Forelimb muscle (tissue), 1 donor: ENCODE results near the gene LGALS16. TPM values are rescaled to one million over a fixed set of nuclear protein-coding genes. Genes with fewer than 3 reads are reported as not detected.
"Not testable (repeated sequence)": the region's sequence is repeated elsewhere in the genome, so short reads cannot be mapped to it uniquely, and the experiment has no call there.

Experiments
- DNase-seq: peaks from one replicate; pipeline ENCODE4 v3.0.0-alpha.2; 2013; ENCODE audit warnings: low read depth
- polyA plus RNA-seq: library from polyadenylated mRNA; unstranded; fragments of 120-200 nt; gene quantifications from one replicate; pipeline ENCODE4 v1.2.1, GENCODE V29; 2013; ENCODE audit not compliant: insufficient read length

LGALS16 gene, protein sequence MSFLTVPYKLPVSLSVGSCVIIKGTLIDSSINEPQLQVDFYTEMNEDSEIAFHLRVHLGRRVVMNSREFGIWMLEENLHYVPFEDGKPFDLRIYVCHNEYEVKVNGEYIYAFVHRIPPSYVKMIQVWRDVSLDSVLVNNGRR
- polyA plus RNA-seq = not detected

DNA sequence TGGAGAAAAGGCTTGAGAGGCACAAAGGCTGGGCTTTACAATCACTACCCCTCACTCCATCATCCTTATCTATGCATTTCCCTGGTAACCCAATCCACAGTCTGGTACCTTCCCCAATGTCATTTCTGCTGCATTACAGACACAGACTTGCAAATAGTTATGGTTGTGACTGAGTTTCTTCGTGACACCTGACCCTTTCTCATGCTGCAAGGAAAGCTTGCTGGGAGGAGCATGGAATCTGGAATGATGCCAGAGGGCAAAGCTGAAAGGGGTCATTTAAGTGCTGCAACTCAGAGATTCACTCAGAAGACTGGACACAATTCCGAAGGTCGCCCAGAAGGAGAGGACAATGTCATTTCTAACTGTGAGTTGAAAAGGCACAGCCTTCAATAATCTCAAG, at the start of gene LGALS16:
LGALS16 (plus strand) TSS at position 301 of the 400 bp plus-strand sequence; CDS start at position 350, 49 bp downstream.
- DNase-seq = no peak

DNA sequence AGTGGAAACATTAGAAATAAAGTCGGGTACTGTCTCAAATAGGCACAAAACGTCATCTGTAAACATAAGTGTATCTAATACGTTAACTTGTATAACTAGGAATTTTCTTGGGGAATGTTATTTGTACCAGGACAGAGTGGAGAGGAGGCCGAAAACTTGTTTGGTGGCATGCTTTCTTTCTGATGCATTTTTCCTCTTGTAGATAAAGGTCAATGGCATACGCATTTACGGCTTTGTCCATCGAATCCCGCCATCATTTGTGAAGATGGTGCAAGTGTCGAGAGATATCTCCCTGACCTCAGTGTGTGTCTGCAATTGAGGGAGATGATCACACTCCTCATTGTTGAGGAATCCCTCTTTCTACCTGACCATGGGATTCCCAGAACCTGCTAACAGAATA, 48.7 kb upstream of the LGALS16 start:
- no peak for DNase-seq

DNA sequence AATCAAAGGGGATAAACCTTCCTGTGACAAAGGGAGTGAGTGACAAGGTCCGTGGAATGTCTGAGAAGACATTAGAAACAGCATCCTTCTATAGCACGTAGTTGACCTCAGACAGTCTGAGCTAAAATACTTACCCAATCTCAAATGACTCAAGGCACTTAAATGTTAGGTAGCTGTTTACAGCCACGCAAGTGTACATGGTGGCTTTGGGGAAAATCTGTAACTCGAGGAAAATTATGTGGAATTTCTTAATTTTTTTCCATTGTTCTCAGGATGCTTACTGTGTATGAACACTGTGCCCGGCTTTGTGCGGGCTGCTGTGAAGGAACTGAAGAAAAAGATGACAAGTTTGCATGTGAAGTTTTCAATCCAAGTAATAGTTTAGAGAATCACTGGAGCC, 48.2 kb upstream of the LGALS16 start:
- DNase-seq = no peak

DNA sequence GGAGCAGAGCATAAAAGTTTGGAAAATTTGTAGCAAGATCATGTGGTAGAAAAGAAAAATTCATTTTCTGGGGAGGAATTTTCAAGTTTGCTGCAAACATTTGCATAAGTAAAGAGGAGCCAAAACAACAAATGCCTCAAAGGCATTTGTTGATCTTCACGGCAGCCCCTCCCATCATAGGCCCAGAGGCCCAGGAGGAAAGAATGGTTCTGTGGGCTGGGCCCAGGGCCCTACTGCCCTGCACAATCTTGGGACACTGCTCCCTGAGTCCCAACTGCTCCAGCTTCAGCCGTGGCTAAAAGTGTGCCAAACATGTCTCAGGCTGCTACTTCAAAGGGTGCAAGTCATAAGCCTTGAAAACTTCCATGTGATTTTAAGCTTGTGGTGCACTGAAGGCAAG, 42.1 kb upstream of the LGALS16 start:
- no peak for DNase-seq

DNA sequence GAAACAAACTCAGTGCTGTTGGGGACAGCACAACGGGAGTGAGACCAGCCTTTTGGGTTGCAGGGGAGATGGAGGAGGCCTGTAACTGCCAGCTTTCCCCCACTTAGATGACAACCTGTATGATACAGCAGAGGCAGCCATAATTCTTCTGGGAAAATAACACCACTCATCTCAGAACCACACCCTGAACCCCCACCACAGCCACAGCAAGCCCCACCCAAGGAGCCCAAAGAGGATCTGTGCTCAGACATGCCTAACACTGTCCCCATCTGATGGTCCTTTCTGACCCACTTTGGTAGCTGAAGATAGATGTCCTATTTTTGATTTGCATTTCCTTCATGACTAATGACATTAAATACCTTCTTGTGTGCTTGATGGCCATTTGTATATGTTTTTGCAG, 38.0 kb upstream of the LGALS16 start:
- no peak for DNase-seq

DNA sequence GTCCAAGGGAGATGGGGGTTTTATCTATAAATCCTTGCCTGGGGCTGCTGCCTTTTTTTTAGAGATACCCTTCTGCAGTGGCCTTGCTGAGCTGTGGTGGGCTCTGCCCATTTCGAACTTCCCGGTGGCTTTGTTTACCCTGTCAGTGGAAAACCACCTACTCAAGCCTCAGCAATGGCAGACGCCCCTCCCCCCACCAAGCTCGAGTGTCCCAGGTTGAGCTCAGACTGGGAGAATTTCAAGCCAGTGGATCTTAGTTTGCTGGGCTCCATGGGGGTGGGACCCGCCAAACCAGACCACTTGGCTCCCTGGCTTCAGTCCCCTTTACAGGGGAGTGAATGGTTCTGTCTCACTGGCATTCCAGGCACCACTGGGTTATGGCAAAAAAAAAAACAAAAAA, 31.8 kb upstream of the LGALS16 start:
- no peak for DNase-seq

DNA sequence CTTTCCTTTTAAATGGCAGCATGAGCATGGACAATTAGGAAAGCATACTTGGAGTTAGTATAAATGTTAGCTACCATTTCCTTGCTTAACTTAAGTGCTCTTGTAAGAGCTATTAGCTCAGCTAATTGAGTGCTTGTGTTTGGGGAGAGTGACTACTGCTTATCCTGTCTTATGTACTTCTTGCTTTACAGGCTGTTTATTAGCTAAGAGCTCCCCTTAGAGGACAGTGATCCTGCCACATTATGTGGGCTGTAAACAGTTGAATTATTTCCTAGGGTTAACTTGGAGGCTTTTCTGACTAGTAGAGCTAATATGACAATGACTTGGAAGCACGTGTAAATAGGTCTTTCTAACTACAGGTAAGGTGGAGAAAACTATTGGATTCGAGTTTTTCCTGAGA, 28.1 kb upstream of the LGALS16 start:
- DNase-seq = not testable (repeated sequence)

DNA sequence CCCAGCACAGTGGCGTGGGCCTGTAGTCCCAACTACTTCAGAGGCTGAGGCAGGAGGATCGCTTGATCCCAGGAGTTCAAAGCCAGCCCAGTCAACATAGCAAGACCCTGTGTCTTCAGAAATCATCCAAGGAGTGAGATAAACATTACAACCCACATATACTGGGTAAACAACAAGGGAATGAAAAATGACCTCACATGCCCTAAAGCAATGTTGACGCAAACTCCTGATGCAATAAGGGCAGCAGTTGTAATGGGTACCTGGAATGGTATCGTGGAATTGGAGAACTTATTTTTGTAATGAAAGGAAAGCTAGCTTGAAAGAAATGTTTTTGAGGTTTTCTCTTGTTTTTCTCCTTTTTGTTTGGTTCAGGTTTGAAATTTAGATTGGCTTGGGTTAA, 24.5 kb upstream of the LGALS16 start:
- no peak for DNase-seq

DNA sequence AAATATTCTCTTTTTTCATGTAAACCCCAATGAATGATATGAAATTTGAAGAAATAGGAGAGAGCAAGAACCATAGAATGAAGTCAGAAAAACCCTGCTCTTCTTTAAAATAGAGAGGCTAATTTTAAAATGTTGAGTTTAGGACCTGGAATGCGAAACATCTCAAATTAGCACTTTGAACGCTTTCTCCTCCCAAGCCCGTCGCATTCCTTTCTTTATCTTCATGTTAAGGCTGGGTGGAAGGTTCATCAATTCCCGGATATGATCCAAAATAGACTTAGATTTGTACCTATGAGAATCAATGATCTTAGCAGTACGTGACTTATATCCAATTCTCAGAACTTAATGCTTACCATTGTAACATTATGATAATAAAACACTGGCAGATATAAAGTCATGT, 24.1 kb upstream of the LGALS16 start:
- DNase-seq = no peak

DNA sequence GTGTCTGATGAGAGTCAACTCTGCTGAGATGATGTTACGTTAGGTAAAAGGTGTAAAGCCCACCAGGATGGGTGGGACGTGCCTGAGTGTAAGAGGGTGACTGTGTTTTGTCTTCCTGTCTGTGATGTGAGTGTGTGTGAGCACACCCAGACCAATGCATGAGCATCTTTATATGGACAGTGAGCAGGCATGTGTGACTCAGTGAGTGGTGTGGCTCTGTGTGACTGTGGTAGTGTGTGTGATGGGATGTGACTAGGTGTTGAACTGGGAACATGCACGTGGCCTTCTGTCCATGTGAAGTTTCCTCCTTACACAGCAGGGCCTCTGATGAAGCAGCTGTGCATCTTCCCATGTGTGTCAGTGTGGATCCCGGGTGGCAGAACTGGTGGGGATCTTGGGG, 17.8 kb upstream of the LGALS16 start:
- DNase-seq = no peak

DNA sequence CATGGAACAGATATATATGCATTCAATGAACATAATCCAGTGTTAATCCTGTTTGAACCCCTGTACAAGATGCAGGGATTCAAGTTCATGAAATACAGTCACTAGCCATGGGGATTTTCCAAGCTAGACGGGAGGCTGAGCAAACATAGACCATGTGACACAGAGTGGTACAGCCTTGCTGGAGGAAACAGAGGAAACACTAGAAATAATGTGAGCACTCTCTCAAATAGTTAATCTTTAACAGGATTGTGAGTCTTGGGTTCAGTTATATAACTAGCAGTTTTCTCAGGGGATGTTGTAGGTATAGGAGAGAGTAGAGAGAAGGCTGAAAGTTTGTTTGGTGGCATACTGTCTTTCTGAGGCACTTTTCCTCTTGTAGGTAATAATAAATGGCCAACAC, 13.9 kb upstream of the LGALS16 start:
- no peak for DNase-seq

DNA sequence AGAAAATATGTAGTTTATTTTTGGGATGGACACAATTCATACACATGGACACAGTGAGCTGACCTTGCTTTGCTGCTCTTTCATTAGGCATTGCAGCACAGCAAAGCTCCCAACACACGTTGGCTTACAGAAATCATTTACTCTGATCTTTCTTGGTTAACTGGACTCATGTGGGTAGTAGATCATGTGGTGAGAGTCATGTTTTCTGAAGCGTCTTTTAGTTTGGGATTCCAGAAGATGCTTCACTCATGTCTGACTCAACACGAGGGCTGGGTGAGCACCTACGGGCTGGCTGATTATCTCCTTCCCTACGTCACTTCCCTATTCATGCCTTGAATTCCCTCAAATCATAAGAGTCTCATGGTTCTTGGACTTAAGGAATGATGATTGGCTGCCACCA, 12.1 kb upstream of the LGALS16 start:
- no peak for DNase-seq

DNA sequence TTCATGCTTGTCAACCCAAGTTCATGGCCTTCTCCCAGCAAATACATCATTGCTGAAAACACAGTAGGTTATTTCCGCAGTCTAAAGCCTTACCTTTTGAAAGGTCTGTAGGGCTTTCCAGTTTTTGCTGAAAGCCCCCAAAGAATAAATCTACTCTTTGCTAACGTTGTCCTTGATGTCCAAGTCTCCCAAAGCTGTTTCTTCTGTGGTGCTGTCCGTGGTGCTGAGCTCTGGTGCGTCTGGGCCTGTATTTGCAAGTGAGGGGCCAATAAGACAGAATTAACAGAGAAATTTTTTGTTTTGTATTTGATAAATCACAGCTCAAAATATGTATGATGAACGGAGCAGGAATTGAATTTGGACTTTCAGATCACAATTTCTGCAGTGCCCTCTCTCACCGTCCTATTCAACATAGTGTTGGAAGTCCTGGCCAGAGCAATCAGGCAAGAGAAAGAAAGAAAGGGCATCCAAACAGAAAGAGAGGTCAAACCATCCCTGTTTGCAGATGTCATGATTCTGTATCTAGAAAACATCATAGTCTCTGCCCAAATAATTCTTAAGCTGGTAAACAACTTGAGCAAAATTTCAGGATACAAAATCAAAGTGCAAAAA, 9.8 kb upstream of the LGALS16 start:
- DNase-seq = no peak

DNA sequence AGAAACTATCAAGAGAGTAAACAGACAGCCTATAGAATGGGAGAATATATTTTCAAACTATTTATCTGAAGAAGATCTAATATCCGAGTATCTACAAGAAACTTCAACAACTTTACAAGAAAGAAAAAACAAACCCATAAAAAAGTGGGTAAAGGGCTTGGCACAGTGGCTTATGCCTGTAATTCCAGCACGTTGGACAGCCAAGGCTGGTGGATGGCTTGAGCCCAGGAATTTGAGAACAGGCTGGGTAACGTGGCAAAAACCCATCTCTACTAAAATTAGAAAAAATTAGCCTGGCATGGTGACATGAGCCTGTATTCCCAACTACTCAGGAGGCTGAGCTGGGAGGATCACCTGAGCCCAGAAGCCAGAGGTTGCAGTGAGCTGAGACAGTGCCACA, 7.8 kb upstream of the LGALS16 start:
- no peak for DNase-seq

DNA sequence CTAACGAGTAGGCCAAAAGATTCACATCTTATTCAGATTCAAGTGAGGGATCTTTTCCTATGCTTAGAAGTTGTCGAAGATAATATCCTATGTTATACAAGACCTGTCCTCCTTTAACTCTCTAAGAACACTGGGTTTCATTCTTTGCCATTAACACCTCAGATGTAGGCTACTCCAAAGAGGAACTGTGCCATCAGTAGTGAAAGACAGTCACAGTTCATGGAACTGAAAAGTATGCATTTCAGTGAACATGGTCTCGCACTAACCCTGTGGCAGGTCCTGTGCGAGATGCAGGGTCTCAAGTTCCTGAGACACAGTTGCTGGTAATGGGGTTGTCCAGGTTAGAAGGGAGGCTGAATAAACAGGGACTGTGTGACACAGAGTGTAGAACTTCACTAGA, 4.1 kb downstream of the LGALS16 start:
- DNase-seq = no peak

DNA sequence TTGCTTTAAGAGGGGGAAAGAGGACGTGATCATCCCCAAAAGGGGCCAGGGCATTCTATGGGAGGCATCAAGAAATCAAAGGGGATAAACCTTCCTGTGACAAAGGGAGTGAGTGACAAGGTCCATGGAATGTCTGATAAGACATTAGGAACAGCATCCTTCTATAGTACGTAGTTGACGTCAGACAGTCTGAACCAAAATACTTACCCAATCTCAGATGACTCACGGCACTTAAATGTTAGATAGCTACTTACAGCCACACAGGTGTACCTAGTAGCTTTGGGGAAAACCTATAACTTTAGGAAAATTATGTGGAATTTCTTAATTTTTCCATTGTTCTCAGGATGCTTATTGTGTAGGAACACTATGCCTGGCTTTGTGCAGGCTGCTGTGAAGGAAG, 4.9 kb downstream of the LGALS16 start:
- no peak for DNase-seq

DNA sequence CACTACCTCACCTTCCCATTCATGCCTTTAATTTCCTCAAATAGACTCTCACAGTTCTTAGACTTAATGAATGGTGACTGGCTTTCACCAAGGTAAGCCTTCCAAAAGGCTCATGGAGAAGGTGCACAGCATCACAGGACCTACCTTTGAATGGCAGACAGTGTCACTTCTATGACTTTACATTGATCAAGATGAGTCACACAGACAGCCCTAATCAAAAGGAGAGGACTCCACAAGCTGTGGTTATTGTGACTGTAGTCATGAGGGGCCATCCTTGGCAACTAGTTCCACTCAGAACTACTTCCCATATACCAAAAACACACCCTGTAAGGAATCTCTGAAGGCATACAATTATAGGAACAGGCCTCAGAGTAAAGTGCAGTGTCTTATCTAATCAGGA, 5.9 kb downstream of the LGALS16 start:
- no peak for DNase-seq

DNA sequence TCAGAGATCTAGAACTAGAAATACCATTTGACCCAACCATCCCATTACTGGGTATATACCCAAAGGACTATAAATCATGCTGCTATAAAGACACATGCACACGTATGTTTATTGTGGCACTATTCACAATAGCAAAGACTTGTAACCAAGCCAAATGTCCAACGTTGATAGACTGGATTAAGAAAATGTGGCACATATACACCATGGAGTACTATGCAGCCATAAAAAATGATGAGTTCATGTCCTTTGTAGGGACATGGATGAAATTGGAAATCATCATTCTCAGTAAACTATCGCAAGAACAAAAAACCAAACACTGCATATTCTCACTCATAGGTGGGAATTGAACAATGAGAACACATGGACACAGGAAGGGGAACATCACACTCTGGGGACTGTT, 14.1 kb downstream of the LGALS16 start:
- DNase-seq = not testable (repeated sequence)

DNA sequence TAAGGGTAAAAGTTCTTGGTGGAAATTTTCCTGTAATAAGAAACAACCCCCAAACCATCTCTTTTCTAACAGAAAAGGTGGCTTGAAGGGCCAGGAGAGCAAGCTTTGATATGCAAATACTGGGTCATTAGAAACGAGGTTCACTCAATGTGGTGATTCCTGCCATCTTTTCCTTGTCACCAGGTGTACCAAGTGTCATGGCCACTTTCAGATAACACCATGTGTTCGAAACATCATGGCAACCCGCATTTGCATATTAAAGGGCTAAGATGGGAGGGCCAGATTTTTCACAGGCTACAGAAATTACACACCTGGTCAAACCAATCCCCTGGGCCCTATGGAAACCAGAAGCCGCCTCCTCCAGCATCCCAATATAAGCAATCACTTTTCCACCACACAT, 15.3 kb downstream of the LGALS16 start:
- no peak for DNase-seq

DNA sequence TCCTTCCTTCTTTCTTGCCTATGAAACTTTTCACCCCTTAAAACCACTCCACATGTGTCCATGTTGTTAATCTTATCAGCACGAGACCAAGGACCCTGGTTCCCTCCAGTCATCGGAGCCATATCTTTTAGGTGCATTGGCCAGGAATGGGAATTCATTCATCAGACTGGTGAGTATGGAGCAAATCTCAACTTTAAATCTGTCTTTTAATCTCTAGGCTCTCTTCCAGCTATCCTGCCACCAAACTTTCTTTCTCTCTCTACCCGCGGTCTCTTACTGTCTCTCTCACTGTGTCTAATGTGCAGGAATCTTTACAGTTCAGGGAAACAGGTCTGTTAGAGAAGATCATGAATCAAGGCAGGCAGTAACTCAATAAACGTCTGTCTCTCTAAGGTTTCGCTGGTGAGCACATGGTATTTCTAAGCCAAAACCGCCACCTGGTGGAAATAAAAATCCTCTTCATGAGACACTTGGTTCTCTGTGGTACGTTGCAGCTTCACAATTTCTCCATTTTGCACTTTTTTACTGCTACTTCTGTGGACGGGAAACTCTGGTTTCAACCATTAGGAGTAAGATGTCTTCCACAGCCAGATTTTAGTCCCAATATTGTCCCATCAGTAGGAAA, 16.1 kb downstream of the LGALS16 start:
- DNase-seq = no peak

DNA sequence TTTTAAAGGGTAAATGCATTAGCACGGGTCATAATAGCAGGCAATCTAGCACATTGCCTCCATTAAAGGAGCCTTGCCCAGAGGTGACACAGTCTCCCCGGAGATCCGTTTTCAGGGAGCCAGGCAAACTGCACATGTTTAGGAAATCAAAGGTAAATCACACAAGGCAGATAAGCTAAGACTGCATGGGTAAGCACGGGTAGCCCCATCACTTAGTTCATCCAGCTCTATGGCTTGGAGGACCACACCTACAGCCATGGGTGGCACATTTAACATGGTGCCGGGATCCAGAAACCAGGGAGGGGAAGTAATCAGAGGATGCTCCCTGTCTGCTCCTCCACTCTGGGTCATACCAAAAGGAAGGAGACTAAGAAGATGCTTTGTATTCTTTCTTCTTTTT, 16.8 kb downstream of the LGALS16 start:
- no peak for DNase-seq

DNA sequence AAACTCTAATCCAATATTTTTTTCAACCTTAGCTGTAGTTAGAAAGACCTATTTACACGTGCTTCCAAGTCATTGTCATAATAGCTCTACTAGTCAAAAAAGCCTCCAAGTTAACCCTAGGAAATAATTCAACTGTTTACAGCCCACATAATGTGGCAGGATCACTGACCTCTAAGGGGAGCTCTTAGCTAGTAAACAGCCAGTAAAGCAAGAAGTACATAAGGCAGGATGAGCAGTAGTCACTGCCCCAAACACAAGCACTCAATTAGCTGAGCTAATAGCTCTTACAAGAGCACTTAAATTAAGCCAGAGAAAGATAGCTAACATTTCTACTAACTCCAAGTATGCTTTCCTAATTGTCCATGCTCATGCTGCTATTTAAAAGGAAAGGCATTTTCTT, 18.1 kb downstream of the LGALS16 start:
- DNase-seq = not testable (repeated sequence)

DNA sequence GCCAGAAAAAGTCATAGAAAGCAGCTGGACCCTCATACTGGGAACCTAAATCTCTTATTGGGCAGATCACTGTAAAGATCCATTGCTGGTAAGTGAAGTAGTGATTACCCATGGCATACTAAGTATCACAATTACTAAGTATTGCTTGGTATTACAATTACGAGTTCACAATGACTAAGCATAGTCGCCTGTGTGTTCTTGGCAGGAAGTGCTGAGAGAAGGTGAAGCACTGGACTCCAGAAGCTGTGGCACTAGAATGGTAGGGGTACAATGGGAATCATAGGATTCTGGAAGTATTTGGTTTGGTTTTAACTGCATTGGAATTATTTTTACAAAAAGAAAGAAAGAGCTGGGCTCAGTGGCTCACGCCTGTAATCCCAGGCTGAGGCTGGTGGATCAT, 20.3 kb downstream of the LGALS16 start:
- no peak for DNase-seq
